BLaER1 treated with 17β-estradiol and CSF1 and Interleukin-3, amounts not matched to agents 10 nM and 100 nM (cell line): Measurements from ENCODE around the gene BICD2.

Experiments
- H3K27ac ChIP-seq, 11 experiments: shearing (Covaris generic); formaldehyde crosslinking; 2 replicates each; pipeline ENCODE4 v1.8.1; 2022
- H3K27me3 ChIP-seq, 11 experiments: shearing (Covaris generic); formaldehyde crosslinking; 2 replicates each; pipeline ENCODE4 v1.8.1; 2022
- H3K36me3 ChIP-seq, 11 experiments: shearing (Covaris generic); formaldehyde crosslinking; 2 replicates each; pipeline ENCODE4 v1.8.1; 2022
- H3K4me1 ChIP-seq, 10 experiments: shearing (Covaris generic); formaldehyde crosslinking; 2 replicates each; pipeline ENCODE4 v1.8.1; 2022
- H3K4me2 ChIP-seq, 11 experiments: shearing (Covaris generic); formaldehyde crosslinking; 2 replicates each; pipeline ENCODE4 v1.8.1; 2022
- H3K4me3 ChIP-seq, 10 experiments: shearing (Covaris generic); formaldehyde crosslinking; 2 replicates each; pipeline ENCODE4 v1.8.1; 2022
- H3K9ac ChIP-seq, 11 experiments: shearing (Covaris generic); formaldehyde crosslinking; 2 replicates each; pipeline ENCODE4 v1.8.1; 2022
- H3K9me3 ChIP-seq, 11 experiments: shearing (Covaris generic); formaldehyde crosslinking; replicated peaks in 1 of 11; 2 replicates each; pipeline ENCODE4 v1.8.1; 2022
- H4K20me1 ChIP-seq, 11 experiments: shearing (Covaris generic); formaldehyde crosslinking; 2 replicates each; pipeline ENCODE4 v1.8.1; 2022
- Cebpa-rat ChIP-seq, 11 experiments: shearing (Covaris generic); IDR thresholded peaks; 2 replicates each; pipeline ENCODE4 v1.8.1; 2022

BICD2 gene

GRCh38 chr9:92747459-92748232, 17.0 kb downstream of the BICD2 start:
- Histone ChIP-seq H3K9me3 (peaks cover 0 to 20% (median 8%) of the 10 kb centered on the region in 11 experiments; a peak in 8 of 22 replicates), H3K27ac (peak overlapping the region in 3 of 11 experiments; percentile 2 to 68 (median 15); a peak in 2 of 22 replicates), H3K27me3 (no peaks in the 10 kb centered on the region), H4K20me1 (peaks cover 53 to 100% (median 85%) of the 10 kb centered on the region in 11 experiments), H3K36me3 (peaks cover 0 to 32% (median 11%) of the 10 kb centered on the region in 11 experiments; a peak in 9 of 22 replicates), H3K9ac (0 out of 22 replicates have a peak overlapping the region, but pooled peaks of 1 of the 11 experiments have one; percentile 9), H3K4me1 (peaks cover 78 to 92% (median 85%) of the 10 kb centered on the region in 10 experiments), H3K4me2 (peak overlapping the region; percentile 42 to 86 (median 67); a peak in 19 of 22 replicates), H3K4me3 (no peak overlapping the region)
- no peak for TF ChIP-seq Cebpa-rat (IDR thresholded peaks at IDR 0.05)

- peaks cover 0 to 28% (median 7%) of the 10 kb centered on the region in 11 experiments; a peak in 7 of 22 replicates for H3K36me3 ChIP-seq
- H3K27me3 ChIP-seq = no peaks in the 10 kb centered on the region
- H3K4me3 ChIP-seq = no peak overlapping the region
- peak overlapping the region in 3 of 11 experiments; percentile 2 to 68 (median 15); a peak in 2 of 22 replicates for H3K27ac ChIP-seq
- H3K4me2 ChIP-seq = peak overlapping the region in 8 of 11 experiments; percentile 42 to 79 (median 71); a peak in 14 of 22 replicates
- H3K4me1 ChIP-seq = peaks cover 78 to 92% (median 85%) of the 10 kb centered on the region in 10 experiments
- no peak for TF ChIP-seq Cebpa-rat (IDR thresholded peaks at IDR 0.05)
- peaks cover 0 to 12% (median under 1%) of the 10 kb centered on the region in 11 experiments; a peak in 4 of 22 replicates for H3K9me3 ChIP-seq
- H4K20me1 ChIP-seq = peaks cover 53 to 100% (median 78%) of the 10 kb centered on the region in 11 experiments
- no peak overlapping the region for H3K9ac ChIP-seq
These were observed 17.8 kb downstream of the BICD2 start for GRCh38 chr9:92746567-92747458.

GRCh38 chr9:92745881-92746280, 18.8 kb downstream of the BICD2 start:
- peaks cover 53 to 100% (median 71%) of the 10 kb centered on the region in 11 experiments for H4K20me1 ChIP-seq
- H3K4me3 ChIP-seq = no peak overlapping the region
- peaks cover 0 to 2% (median 0%) of the 10 kb centered on the region in 11 experiments; a peak in 1 of 22 replicates for H3K9me3 ChIP-seq
- peak overlapping the region; percentile 14 to 83 (median 70) for H3K4me2 ChIP-seq
- no peak for TF ChIP-seq Cebpa-rat (IDR thresholded peaks at IDR 0.05)
- H3K4me1 ChIP-seq = peaks cover 82 to 92% (median 88%) of the 10 kb centered on the region in 10 experiments
- H3K27me3 ChIP-seq = no peaks in the 10 kb centered on the region
- H3K36me3 ChIP-seq = peaks cover 0 to 22% (median 3%) of the 10 kb centered on the region in 11 experiments; a peak in 6 of 22 replicates
- H3K9ac ChIP-seq = peak overlapping the region in 3 of 11 experiments; percentile 18 to 49 (median 25); a peak in 5 of 22 replicates
- peak overlapping the region in 6 of 11 experiments; percentile 3 to 31 (median 24); a peak in 6 of 22 replicates for H3K27ac ChIP-seq

- H3K27me3 ChIP-seq = no peaks in the 10 kb centered on the region
- H3K36me3 ChIP-seq = peaks cover 0 to 21% (median 0%) of the 10 kb centered on the region in 11 experiments; a peak in 3 of 22 replicates
- TF ChIP-seq Cebpa-rat (IDR thresholded peaks at IDR 0.05) = no peak
- H3K4me3 ChIP-seq = no peak overlapping the region
- peaks cover 53 to 99% (median 70%) of the 10 kb centered on the region in 11 experiments for H4K20me1 ChIP-seq
- H3K27ac ChIP-seq = peak overlapping the region in 7 of 11 experiments; percentile 3 to 31 (median 23); a peak in 5 of 22 replicates
- no peaks in the 10 kb centered on the region for H3K9me3 ChIP-seq
- peak overlapping the region in 4 of 11 experiments; percentile 8 to 49 (median 22); a peak in 5 of 22 replicates for H3K9ac ChIP-seq
- peaks cover 81 to 91% (median 88%) of the 10 kb centered on the region in 10 experiments for H3K4me1 ChIP-seq
- peak overlapping the region; percentile 14 to 83 (median 70) for H3K4me2 ChIP-seq
These were observed 19.3 kb downstream of the BICD2 start for GRCh38 chr9:92745331-92745730.

- H3K27ac ChIP-seq = peak overlapping the region; percentile 57 to 94 (median 85)
- peaks cover 35 to 99% (median 63%) of the 10 kb centered on the region in 11 experiments for H4K20me1 ChIP-seq
- H3K4me2 ChIP-seq = peak overlapping the region; percentile 66 to 96 (median 86)
- peaks cover 70 to 89% (median 83%) of the 10 kb centered on the region in 10 experiments for H3K4me1 ChIP-seq
- H3K27me3 ChIP-seq = no peaks in the 10 kb centered on the region
- no peak for TF ChIP-seq Cebpa-rat (IDR thresholded peaks at IDR 0.05)
- peak overlapping the region; percentile 52 to 78 (median 72); a peak in 21 of 22 replicates for H3K9ac ChIP-seq
- peaks cover 0 to 5% (median 0%) of the 10 kb centered on the region in 11 experiments; a peak in 4 of 22 replicates for H3K36me3 ChIP-seq
- H3K9me3 ChIP-seq = no peaks in the 10 kb centered on the region
- peak overlapping the region in 6 of 10 experiments; percentile 12 to 44 (median 32); a peak in 9 of 20 replicates for H3K4me3 ChIP-seq
These were observed 23.7 kb downstream of the BICD2 start for GRCh38 chr9:92740969-92741368.

- H3K4me3 ChIP-seq = peak overlapping the region in 6 of 10 experiments; percentile 12 to 44 (median 32); a peak in 9 of 20 replicates
- H3K4me1 ChIP-seq = peaks cover 70 to 89% (median 83%) of the 10 kb centered on the region in 10 experiments
- peaks cover 35 to 99% (median 63%) of the 10 kb centered on the region in 11 experiments for H4K20me1 ChIP-seq
These were observed 24.1 kb downstream of the BICD2 start for GRCh38 chr9:92740446-92740961.

GRCh38 chr9:92740009-92740408, 24.6 kb downstream of the BICD2 start:
- Histone ChIP-seq H4K20me1 (peaks cover 35 to 99% (median 63%) of the 10 kb centered on the region in 11 experiments), H3K27me3 (no peaks in the 10 kb centered on the region), H3K9ac (peak overlapping the region; percentile 18 to 78 (median 71); a peak in 17 of 22 replicates), H3K27ac (peak overlapping the region; percentile 57 to 94 (median 85); a peak in 21 of 22 replicates), H3K4me2 (peak overlapping the region; percentile 66 to 96 (median 86)), H3K36me3 (peaks cover 0 to 11% (median 0%) of the 10 kb centered on the region in 11 experiments; a peak in 4 of 22 replicates), H3K9me3 (0 out of 22 replicates have a peak, but pooled peaks cover 0 to under 1% (median 0%) of the 10 kb centered on the region in 11 experiments), H3K4me3 (peak overlapping the region in 4 of 10 experiments; percentile 26 to 44 (median 36); a peak in 6 of 20 replicates), H3K4me1 (peaks cover 70 to 89% (median 83%) of the 10 kb centered on the region in 10 experiments)
- TF ChIP-seq Cebpa-rat (IDR thresholded peaks at IDR 0.05) = no peak

More at GRCh38 chr9:92740446-92740961, 24.1 kb downstream of the BICD2 start:
- peak overlapping the region; percentile 52 to 78 (median 72); a peak in 21 of 22 replicates for H3K9ac ChIP-seq
- H3K9me3 ChIP-seq = no peaks in the 10 kb centered on the region
- H3K36me3 ChIP-seq = peaks cover 0 to 9% (median 0%) of the 10 kb centered on the region in 11 experiments; a peak in 4 of 22 replicates
- no peak for TF ChIP-seq Cebpa-rat (IDR thresholded peaks at IDR 0.05)
- H3K27ac ChIP-seq = peak overlapping the region; percentile 57 to 94 (median 85)
- H3K4me2 ChIP-seq = peak overlapping the region; percentile 66 to 96 (median 86)
- H3K27me3 ChIP-seq = no peaks in the 10 kb centered on the region
